Measurements from ENCODE around the gene GLIS1. TPM values are rescaled to one million over a fixed set of nuclear protein-coding genes. Genes with fewer than 3 reads are reported as not detected.

Gene GLIS1
- total and polyA plus RNA-seq, 8 donors = 0.20 to 4.8 (median 0.55) TPM; not detected in 1

DNA sequence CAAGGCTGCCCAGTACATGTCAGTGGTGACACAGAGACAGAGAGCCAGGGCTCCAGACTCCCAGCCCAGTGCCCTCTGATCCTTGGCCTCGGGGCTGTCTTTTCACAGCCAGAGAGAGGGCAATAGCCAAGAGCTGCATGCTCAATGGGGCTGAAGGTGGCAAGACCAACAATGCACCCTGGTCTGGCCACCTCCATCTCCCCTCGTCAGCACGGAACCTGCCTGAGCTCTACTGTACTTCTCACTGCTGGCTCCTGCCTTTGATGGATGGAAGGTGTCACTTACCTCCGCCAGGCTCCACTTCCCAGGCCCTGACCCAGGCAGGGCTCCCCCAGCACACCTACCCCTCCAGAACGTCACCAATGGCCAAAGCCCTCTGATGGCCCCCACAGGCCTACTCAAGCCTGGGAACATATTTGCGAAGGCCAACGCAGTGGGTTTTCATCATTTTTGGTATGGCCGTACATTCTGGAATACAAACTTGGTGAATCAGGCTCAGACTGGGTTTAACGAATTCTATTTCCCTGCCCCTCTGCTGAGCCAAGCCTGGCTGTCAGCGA lies 191.7 kb downstream of the GLIS1 start:
- Histone ChIP-seq H3K27me3 (peaks cover 0 to 8% (median 0%) of the 10 kb centered on the region in 3 donors), H3K9me3 (no peaks in the 10 kb centered on the region), H3K27ac (no peak overlapping the region), H3K36me3 (no peaks in the 10 kb centered on the region), H3K4me1 (peaks cover 0 to 3% (median 0%) of the 10 kb centered on the region in 4 donors), H3K4me3 (no peak overlapping the region)
- WGBS, 5 donors = 77 to 85% (median 83%) methylated on average over 9 to 10 of the region's 10 CpGs
- no peak for DNase-seq
- TF ChIP-seq EP300 (IDR thresholded peaks at IDR 0.05) (no peak), POLR2A (IDR thresholded peaks at IDR 0.05) (no peak), POLR2AphosphoS5 (IDR thresholded peaks at IDR 0.05) (no peak)
- TF ChIP-seq, protein P1, sequence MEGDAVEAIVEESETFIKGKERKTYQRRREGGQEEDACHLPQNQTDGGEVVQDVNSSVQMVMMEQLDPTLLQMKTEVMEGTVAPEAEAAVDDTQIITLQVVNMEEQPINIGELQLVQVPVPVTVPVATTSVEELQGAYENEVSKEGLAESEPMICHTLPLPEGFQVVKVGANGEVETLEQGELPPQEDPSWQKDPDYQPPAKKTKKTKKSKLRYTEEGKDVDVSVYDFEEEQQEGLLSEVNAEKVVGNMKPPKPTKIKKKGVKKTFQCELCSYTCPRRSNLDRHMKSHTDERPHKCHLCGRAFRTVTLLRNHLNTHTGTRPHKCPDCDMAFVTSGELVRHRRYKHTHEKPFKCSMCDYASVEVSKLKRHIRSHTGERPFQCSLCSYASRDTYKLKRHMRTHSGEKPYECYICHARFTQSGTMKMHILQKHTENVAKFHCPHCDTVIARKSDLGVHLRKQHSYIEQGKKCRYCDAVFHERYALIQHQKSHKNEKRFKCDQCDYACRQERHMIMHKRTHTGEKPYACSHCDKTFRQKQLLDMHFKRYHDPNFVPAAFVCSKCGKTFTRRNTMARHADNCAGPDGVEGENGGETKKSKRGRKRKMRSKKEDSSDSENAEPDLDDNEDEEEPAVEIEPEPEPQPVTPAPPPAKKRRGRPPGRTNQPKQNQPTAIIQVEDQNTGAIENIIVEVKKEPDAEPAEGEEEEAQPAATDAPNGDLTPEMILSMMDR (IDR thresholded peaks at IDR 0.05) = no peak
- intact Hi-C loops (cut with DNase I; ENCODE audit: low total_unique reads) = no loop called here

DNA sequence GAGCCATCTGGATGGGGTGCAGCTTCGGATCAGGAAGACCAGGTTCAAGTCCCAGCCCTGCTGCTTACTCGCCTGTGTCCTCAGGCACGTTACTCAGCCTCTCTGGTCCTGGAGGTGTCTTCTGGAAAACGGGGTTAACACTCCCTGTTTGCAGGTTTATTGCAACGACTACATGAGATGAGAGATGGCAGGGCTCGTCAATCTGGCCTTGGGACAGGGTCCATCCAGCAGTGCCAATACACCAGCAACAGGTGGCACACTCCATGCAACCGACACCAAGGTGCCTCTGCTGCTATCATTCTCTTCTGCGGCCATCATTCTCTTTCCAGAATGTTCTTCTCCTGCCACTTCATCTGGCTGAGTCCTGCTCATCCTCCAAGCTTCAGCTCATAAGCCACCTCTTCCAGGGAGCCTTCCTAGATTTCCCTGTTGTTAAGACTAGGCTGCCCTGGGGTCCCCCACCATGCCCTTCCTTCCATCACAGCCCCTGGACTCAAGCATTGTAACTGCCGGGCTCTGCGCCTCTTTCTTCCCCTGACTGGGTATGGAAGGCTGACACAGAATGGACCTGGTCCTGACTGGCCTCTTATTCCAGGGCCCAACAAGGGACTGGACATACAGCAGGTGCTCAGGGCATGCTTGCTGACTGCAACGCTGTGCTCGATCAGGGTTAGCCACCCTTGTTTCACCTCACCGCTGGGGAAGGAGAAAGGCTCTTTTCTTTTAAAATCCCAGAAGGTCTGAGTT lies 192.4 kb downstream of the GLIS1 start:
- 84 to 87% (median 86%) methylated on average over 10 to 13 of the region's 13 CpGs for WGBS, 5 donors
- no peak for DNase-seq
- Histone ChIP-seq H3K27ac (no peak overlapping the region), H3K4me1 (peaks cover 0 to 6% (median 2%) of the 10 kb centered on the region in 4 donors), H3K27me3 (peaks cover 0 to 8% (median 0%) of the 10 kb centered on the region in 3 donors), H3K36me3 (no peaks in the 10 kb centered on the region), H3K9me3 (no peaks in the 10 kb centered on the region), H3K4me3 (no peak overlapping the region)
- intact Hi-C loops (cut with DNase I; ENCODE audit: low total_unique reads) = no loop called here
- TF ChIP-seq POLR2AphosphoS5 (IDR thresholded peaks at IDR 0.05) (no peak), POLR2A (IDR thresholded peaks at IDR 0.05) (no peak), EP300 (IDR thresholded peaks at IDR 0.05) (no peak)
- TF ChIP-seq, protein P1 (IDR thresholded peaks at IDR 0.05) = no peak

DNA sequence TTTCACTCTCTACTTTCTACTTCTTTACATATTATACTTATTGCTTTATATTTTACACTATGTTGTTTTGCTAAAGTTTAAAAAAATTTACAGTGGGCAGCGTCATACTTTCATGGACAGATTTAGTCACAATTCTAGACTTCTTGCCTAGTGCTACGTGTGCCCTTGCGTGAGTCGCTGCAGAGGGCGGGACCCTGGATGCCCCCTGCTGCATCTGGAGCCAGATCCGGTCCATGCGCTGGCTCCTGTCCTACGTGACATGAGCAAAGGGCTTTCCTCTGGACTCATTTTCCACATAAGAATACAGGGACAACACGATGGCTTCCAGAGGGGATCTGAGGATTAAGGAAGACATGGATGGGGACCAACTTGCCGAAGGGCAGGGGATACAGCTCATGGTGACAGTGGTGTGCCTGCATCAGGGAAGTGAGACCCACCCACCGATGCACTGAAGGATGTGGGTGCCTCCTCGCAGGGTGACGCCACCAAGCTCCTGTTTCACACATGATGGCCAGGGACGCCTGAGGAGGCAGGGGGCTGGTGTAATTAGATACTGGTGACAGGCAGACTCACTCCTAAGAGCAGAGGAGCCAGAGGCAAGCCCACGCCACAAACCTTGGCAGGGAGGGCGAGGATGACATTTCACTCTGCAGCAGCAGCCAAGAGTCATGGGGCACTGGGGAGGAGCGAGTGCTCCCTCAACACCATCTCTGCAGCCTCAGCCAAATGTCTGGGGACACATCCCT lies 193.1 kb downstream of the GLIS1 start:
- Histone ChIP-seq H3K27me3 (peaks cover 0 to 8% (median 0%) of the 10 kb centered on the region in 3 donors), H3K4me1 (peaks cover 0 to 6% (median 2%) of the 10 kb centered on the region in 4 donors), H3K4me3 (no peak overlapping the region), H3K36me3 (no peaks in the 10 kb centered on the region), H3K27ac (no peak overlapping the region), H3K9me3 (no peaks in the 10 kb centered on the region)
- intact Hi-C loops (cut with DNase I; ENCODE audit: low total_unique reads) = no loop called here
- TF ChIP-seq, protein P1 (IDR thresholded peaks at IDR 0.05) = no peak
- TF ChIP-seq POLR2AphosphoS5 (IDR thresholded peaks at IDR 0.05) = no peak
- no peak for TF ChIP-seq EP300 (IDR thresholded peaks at IDR 0.05)
- no peak for TF ChIP-seq POLR2A (IDR thresholded peaks at IDR 0.05)
- DNase-seq = no peak
- 68 to 79% (median 73%) methylated on average over 14 to 17 of the region's 17 CpGs for WGBS, 5 donors

DNA sequence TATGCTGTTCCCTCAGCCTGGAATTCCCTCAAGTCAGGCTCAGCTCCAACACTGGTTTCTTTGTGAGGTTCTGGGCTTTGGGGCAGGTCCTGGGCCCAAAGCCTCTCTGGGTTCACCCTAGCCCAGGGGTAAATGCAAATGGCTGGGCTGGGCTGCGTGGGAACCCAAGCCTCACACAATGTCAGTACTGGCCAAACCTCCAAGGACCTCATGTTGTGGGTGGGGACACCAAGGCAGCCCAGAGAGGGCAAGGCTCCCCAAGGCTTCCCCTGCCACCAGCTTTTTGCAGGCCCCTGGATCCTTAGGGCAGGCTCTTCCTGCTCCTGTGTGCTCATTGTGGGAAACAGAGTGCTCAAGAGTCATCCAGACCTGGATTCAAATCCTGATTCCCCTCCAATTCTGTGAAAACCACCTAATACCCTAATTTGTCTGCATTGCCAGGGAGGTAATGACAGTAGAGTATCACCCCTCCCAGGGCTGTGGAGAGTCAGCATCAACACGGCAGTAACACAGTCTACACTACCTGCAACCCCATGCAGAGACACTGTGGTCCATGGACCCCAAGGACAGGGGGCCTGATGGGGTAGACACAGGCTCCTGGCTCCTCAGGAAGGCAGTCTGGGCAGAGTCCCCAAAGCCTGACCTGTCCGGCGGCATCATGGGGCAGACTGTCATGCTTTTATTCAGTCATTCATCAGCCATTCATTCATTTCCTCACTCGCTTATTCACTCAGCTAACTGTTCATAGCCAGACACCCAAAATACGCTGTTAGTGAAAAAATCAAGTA lies 194.0 kb downstream of the GLIS1 start:
- Histone ChIP-seq H3K27ac (no peak overlapping the region), H3K27me3 (peaks cover 0 to 8% (median 0%) of the 10 kb centered on the region in 3 donors), H3K4me1 (peaks cover 0 to 6% (median 2%) of the 10 kb centered on the region in 4 donors), H3K36me3 (no peaks in the 10 kb centered on the region), H3K4me3 (no peak overlapping the region), H3K9me3 (no peaks in the 10 kb centered on the region)
- no peak for DNase-seq
- 81 to 89% (median 85%) methylated on average over 6 of the region's 6 CpGs for WGBS, 5 donors
- TF ChIP-seq EP300 (IDR thresholded peaks at IDR 0.05) (no peak), POLR2AphosphoS5 (IDR thresholded peaks at IDR 0.05) (no peak), POLR2A (IDR thresholded peaks at IDR 0.05) (no peak)
- TF ChIP-seq, protein P1 (IDR thresholded peaks at IDR 0.05) = no peak
- intact Hi-C loops (cut with DNase I; ENCODE audit: low total_unique reads) = no loop called here

All from stomach (tissue), 9 donors.